ENCODE data around the gene EIF4E3. TPM values are rescaled to one million over a fixed set of nuclear protein-coding genes. Genes with fewer than 3 reads are reported as not detected.

The EIF4E3 gene
- total RNA-seq, 1 donor from 2014 or later = 2.3 TPM

DNA sequence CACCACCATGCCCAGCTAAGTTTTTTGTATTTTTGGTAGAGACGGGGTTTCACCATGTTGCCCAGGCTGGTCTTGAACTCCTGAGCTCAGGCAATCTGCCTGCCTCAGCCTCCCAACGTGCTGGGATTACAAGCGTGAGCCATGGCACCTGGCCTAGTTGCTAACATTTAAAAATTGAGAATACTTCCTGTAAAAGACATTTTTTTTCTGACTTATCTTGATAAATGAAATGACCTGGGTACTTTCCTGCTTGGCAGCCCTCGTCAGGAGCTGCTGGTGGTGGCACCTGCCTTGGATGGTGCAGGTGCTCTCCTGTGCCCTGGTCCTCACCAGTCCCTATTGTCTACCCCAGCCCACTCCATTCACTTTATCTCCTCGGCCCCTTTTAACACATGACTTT lies 74.8 kb downstream of the EIF4E3 start:
- no peak for DNase-seq (ENCODE audit: low read depth, low spot score)

DNA sequence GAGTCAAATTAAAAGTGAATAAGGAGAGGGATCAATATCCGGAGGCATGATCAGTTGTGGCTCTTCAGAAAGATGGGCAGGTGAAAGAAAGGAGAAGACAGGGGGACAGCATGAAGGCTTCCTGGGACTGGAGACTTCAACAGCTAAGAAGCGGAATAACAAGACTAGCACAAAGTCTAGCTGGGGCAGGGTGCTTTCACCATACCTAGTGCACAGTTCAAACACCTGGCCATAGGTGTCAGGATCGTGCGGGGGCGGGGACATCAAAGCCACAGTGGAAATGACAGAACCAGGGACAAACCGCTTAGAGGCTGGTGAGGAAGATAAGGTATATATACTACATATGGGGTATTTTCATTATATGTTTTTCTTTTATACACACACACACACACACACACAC lies 75.4 kb downstream of the EIF4E3 start:
- no peak for DNase-seq (ENCODE audit: low read depth, low spot score)

DNA sequence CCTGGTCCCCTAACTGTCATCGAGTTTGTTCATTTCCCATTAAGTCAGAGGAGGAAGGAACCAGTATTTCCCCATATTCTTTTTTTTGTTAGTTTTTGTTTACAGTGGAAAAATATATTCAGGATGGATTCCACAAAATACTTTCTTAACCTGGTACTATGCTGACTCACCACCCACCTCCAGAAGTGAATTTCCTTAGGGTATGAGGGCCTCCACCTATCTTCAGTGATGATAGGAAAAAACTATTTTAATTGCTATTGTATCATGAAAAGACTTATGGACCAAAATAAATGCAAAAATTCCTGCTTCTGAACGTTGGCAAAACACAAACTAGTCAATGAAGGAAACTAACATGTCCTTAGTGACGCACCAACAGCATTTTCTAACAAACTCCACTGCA lies 77.5 kb downstream of the EIF4E3 start:
- no peak for DNase-seq (ENCODE audit: low read depth, low spot score)

DNA sequence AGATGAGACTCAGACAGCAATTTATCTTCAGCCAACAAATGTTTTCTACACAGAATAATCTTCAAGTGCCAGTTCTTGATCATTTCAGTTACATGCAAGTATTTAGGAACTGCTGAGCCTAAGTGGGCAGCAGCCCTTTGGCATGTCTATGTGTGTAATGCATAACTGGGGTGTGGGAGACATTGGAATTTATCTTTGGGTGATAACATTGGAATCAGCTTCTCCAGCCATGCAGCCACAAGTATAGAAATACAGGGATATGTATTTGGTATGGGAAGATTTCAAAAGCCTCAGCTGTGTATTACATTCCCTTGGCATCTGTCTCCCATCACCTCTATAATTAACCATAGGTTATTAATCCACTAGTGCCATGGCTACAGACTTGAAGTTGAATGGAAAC lies 78.2 kb downstream of the EIF4E3 start:
- no peak for DNase-seq (ENCODE audit: low read depth, low spot score)

DNA sequence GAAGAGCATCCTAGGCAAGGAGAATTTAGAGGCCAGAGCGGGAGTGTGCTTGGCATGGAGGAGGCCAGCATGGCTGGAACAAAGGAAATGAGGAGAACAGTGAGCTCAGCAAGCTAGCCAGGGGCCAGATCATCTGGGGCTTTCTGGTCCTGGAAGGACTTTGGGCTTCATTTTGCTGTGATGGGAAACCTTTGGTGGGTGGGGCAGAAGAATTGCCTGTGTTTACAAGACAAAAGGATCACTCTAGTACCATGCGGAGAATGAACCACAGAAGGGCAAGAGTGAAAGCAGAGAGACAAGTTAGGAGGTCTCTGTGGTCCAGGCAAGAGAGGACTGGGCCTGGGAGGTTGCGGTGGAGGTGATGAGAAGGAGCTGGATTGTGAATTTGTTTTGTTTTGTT lies 80.1 kb downstream of the EIF4E3 start:
- DNase-seq (ENCODE audit: low read depth, low spot score) = no peak

DNA sequence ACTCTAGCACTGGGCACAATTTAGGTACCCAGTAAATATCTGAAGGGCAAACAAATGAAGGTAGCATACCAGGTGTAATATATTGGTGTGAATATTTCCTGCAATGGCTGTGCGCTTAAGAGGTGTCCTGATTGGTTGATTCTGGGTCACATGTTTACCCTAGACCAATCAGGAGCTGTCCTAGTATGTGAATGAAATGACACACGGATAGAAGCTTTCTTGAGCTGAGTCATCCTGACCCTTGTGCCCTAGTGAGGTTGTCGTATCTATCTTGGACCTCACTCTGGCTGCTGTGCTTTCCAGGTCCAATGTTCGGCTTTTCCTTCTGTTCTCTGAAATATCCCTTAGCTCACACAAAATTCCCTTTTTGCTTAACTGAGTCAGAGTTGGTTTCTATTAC lies 83.5 kb downstream of the EIF4E3 start:
- no peak for DNase-seq (ENCODE audit: low read depth, low spot score)

DNA sequence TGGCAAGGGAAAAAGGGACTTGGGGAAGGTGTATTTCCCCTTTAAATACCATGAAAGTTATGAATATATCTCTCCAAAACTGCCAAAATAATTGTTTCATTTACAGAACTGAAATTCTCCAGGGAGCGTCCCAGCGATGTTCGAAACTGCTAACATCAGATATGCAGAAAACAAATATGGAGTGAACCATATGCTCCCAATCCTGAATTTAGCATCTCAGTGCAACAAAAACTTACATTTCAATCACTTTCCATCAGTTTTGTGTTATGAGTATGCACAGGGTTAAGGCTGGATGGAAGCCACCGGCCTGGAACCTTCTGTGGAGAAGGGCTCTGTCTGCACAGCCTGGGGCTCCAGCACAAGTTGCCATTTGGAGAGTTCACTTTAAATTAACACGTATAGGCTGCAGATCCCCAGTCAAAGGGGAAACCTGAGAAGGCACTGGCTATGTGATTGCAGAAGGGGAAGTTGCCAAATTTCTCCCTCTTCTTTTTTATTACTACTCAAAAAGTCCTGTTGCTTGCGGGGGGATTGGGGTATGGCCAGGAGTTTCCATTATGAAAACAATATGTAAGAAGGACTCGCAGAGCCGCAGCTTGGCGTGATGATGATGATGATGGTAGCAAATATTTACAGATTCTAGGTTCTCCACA lies 84.7 kb downstream of the EIF4E3 start:
- no peak for DNase-seq (ENCODE audit: low read depth, low spot score)

DNA sequence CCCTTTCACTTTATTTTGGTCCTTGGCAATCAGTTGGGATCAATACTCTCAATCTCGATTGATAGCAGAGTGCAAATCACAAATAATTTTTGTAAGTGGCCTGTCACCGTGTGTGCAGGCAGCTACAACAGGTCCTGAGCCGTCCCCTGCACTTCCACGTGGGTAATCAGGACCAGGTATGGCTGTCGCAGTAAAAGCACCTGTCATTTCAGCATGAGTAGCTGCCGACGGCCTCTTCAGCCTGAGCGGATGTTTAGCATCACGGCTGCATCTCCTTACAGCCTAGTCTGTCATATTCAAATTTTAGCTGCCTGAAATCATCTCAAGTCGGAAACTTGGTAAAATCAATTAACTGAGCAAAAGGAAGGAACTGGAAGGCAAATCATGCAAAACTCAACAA lies 88.7 kb downstream of the EIF4E3 start:
- no peak for DNase-seq (ENCODE audit: low read depth, low spot score)

DNA sequence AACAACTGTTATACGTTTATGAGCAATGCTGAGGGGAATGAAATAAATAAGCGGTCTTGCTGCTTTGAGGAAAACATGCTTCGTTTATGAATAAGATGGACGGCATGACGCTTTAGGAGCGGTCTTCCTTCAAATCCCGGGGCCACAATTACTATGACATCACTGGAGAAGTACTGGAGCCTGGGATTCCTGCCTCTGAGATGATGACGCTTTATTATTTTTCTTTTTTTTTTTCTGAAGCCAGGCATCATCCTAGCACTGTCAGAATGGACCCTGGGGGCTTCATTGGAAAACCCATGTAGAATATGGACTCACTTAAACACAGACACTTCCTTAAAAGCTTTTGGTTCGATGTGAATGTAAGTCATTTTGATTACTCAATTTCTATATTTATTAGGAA lies 89.2 kb downstream of the EIF4E3 start:
- DNase-seq (ENCODE audit: low read depth, low spot score) = no peak

DNA sequence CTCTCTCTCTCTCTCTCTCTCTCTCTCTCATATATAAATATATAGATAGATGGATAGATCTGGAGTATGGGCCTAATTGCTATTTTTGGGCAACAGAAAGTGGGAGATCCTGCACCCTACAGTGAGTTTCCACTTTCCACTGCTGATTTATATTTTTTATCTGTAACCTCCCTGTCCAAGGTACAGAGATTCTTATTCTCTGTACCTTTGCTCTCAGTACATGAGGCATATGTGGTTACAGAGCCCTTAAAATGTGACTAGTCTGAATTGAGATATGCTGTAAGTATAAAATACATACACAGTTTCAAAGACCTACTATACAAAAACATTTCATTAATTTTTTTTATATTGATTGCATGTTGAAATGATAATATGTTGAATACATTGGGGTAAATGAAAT lies 90.5 kb downstream of the EIF4E3 start:
- DNase-seq (ENCODE audit: low read depth, low spot score) = no peak

DNA sequence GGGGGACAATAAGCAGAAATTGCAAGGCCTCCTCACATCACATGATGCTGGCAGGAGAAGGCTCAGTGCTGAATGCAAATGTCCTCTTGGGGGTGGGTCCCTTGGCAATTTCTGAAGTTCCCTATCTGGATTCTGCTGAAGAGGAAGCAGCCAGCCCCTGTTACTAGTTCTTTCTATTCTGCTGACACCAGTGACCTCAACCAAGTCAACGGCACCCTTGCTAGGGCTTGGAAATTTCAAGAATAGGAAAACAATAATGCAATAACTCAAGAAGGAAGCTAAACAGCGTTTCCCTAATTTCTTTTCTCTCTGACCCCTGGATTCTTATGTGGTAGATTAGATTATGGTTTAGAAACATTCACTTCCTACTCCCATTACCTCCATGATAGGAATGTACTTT lies 95.5 kb downstream of the EIF4E3 start:
- DNase-seq (ENCODE audit: low read depth, low spot score) = no peak

DNA sequence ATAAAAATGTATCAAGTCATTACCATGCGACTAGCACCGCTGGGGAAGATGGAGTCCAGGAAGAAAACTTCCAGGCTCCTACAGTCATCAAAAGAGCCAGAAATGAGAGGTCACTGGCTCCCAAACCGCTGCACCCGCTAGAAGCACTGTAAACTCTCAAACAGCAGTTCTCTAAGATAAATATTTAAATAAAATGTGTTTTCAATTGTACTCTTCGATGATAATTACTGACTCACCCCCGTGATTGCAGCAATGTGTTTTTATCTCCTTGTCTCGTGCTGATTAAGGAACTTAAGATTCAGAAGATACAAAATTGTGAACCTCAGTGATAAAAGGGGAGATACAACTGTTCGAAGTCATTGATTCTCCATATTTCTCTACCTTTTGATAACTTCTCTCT lies 95.9 kb downstream of the EIF4E3 start:
- no peak for DNase-seq (ENCODE audit: low read depth, low spot score)

DNA sequence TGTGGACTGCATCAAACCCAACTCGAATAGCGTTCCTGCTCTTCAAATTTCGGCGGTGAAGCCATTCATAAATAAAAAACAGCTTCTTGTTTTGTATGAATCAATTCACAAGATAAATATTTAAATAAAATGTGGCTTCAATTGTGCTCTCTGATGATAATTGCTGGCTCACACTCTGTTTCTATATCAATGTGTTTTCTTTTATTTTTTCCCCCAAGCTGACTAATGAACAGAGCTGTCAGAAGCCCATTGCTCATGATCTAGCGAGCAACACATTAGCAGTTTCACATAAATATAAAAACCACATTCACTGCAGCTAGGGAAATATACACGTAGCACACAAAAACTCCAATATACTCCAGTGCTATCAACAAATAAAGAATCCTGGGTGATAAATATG lies 96.7 kb downstream of the EIF4E3 start:
- no peak for DNase-seq (ENCODE audit: low read depth, low spot score)

DNA sequence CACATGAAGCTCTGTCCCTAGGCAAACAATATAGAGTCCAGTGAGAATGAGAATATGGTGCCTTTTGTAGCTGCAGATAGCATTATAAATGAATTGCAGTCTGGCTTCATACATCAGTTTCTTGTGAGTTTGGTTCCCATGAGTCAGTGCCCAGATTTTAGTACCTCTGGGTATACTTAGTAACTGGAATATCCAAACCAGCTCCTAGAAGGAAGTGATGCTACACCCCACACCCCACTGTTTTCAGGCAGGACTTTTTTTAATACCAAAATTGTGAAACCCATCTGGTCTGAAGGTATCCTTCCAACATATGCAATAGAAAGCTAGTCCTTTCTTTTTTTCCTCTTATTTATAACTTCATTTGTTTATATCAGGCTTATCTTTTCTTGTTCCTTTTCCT lies 99.5 kb downstream of the EIF4E3 start:
- DNase-seq (ENCODE audit: low read depth, low spot score) = no peak

Other genes starting within 250 kb of the EIF4E3 start
- 48.2 and 65.7 TPM in 2 replicates for gene FOXP1, start 141.7 kb downstream of the EIF4E3 start, total RNA-seq
- not detected in 2 replicates for gene GPR27, start 28.5 kb upstream of the EIF4E3 start, total RNA-seq
- gene PROK2, start 59.7 kb upstream of the EIF4E3 start, total RNA-seq = not detected in 2 replicates

All from pulmonary artery endothelial cell (primary cell).